ENCODE results near the gene SRBD1. TPM values are rescaled to one million over a fixed set of nuclear protein-coding genes. Genes with fewer than 3 reads are reported as not detected.

SRBD1 gene
- total RNA-seq, 1 donor from 2014 or later = 18.3 TPM

DNA sequence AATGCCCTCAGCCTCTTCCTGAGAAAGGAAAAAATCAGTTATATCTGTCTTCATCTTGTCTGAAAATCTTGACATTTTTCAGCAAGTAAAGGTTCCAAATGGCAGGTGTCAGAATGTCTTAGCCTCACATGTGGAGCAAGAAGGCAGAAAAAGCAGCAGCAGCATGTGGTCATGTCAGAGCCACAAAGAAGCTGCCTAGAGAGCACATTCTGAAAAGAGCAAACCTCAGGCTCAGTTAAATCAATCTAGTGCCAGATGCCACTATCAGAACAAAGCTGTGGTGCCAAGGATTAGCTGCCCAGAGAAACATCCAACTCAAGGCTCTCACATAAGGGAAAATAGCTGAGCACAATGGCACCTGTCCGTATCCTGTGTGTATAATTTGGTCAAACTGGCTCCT lies 105.9 kb downstream of the SRBD1 start:
- peaks cover under 1% of the 10 kb centered on the region for H3K4me1 Mint-ChIP-seq (ENCODE audit: low read depth)
- H3K27ac Mint-ChIP-seq = no peak overlapping the region
- peaks cover 4% of the 10 kb centered on the region for H3K9me3 Mint-ChIP-seq
- no peak overlapping the region for H3K4me3 Mint-ChIP-seq
- intact Hi-C loops (cut with micrococcal nuclease) = no loop called here
- H3K36me3 Mint-ChIP-seq (ENCODE audit: low read depth) = peaks cover 3% of the 10 kb centered on the region
- H3K27me3 Mint-ChIP-seq (ENCODE audit: insufficient read depth) = no peaks in the 10 kb centered on the region
- DNase-seq (ENCODE audit: low spot score) = no peak

DNA sequence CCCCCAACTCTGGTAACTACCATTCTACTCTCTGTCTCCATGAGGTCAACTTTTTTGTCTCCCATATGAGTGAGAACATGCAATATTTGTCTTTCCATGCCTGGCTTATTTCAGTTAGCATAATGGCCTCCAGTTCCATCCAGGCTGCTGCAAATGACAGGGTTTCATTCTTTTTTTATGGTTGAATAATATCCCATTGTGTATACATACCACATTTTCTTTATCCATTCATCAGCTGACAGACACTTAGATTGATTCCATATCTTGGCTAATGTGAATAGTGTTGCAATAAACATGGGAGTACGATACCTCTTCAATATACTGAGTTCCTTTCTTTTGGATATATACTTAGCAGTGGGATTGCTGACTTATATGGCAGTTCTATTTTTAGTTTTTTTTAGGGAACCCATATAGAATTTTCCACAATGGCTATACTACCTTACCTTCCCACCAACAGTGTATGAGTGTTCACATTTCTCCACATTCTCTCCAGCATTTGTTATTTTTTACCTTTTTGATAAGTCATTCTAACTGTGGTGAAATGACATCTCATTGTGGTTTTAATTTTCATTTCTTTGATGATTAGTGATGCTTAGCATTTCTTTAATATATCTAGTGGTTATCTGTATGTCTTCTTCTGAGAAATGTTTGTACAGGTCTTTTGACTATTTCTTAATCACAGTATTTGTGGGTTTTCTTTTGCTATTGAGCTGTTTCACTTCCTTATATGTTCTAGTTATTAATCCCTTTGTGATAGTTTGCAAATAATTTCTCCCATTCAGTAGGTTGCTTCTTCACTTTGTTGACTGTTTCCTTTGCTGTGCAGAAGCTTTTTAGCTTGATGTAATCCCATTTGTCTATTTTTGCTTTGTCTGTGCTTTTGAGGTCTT lies 112.2 kb downstream of the SRBD1 start:
- intact Hi-C loops (cut with micrococcal nuclease) = loop anchor here (5.0 to 10.0 kb wide), 2 partner anchors 324 to 922 kb away; no protein-coding TSS in a partner anchor
- H3K27ac Mint-ChIP-seq = no peak overlapping the region

DNA sequence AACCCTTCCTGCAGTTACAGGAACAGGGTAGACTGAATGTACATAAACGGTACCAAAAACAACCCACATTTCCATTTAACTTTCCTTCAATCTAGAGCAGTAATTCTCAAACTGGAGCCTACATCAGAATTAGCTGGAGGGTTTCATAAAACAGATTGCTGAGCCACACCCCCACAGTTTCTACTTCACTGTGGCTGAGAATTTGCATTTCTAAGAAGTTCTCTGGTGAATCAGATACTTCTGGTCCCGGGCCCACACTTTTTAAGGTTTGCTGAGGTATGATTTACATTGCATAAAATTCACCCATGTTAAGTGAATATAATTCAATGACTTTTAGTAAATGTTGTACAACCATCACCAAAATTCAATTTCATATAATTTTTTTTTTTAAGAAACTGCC lies 113.7 kb downstream of the SRBD1 start:
- Mint-ChIP-seq H3K9me3 (peaks cover 4% of the 10 kb centered on the region), H3K36me3 (ENCODE audit: low read depth) (peaks cover 4% of the 10 kb centered on the region), H3K4me1 (ENCODE audit: low read depth) (peaks cover 23% of the 10 kb centered on the region), H3K4me3 (no peak overlapping the region), H3K27me3 (ENCODE audit: insufficient read depth) (no peaks in the 10 kb centered on the region), H3K27ac (peak overlapping the region; percentile 70)
- no peak for DNase-seq (ENCODE audit: low spot score)
- intact Hi-C loops (cut with micrococcal nuclease) = loop anchor here (1.0 to 10.0 kb wide), 4 partner anchors 57 to 920 kb away; no protein-coding TSS in a partner anchor

More for the DNA sequence above, 112.2 kb downstream of the SRBD1 start:
- DNase-seq (ENCODE audit: low spot score) = no peak
- H3K4me1 Mint-ChIP-seq (ENCODE audit: low read depth) = peaks cover 23% of the 10 kb centered on the region
- H3K36me3 Mint-ChIP-seq (ENCODE audit: low read depth) = peaks cover 5% of the 10 kb centered on the region
- peaks cover 4% of the 10 kb centered on the region for H3K9me3 Mint-ChIP-seq
- no peak overlapping the region for H3K4me3 Mint-ChIP-seq
- H3K27me3 Mint-ChIP-seq (ENCODE audit: insufficient read depth) = no peaks in the 10 kb centered on the region

DNA sequence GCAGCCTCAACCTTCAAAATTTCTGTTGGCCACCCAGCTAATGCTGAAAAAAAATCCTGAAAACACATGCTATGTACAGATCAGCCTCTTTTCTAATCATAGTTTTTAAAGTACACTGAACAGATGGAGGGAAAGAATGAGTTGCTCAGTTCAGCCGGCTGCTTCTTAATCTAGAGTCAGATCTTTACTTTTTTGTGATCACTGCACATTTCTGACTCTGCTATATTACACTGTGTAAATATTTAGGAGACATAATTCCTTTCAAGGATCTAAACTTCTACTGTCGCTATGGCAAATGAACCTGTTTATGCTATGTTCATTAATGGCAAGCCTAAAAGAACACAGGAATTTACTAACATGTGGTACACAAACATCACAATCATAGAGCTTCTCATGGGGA lies 114.2 kb downstream of the SRBD1 start:
- Mint-ChIP-seq H3K27me3 (ENCODE audit: insufficient read depth) (no peaks in the 10 kb centered on the region), H3K9me3 (peaks cover 4% of the 10 kb centered on the region), H3K36me3 (ENCODE audit: low read depth) (peaks cover 3% of the 10 kb centered on the region), H3K4me3 (no peak overlapping the region), H3K4me1 (ENCODE audit: low read depth) (peaks cover 23% of the 10 kb centered on the region), H3K27ac (peak overlapping the region; percentile 70)
- intact Hi-C loops (cut with micrococcal nuclease) = loop anchor here (1.0 to 10.0 kb wide), 4 partner anchors 57 to 920 kb away; no protein-coding TSS in a partner anchor
- no peak for DNase-seq (ENCODE audit: low spot score)

DNA sequence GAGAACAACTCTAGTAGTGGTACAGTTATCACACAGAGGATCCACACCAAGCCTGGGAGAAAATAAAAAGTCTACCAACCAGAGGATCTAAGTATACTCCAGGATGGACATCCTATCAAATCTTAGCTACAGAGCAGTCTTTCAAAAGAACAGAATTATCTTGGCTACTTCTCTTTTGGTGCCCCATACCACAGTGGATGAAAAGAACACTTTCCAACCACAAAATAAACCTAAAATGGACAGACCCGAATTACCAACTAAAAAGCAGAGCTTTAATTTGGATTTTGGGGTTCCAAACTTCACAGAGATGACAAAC lies 116.1 kb downstream of the SRBD1 start:
- Mint-ChIP-seq H3K27me3 (ENCODE audit: insufficient read depth) (no peaks in the 10 kb centered on the region), H3K4me3 (no peak overlapping the region), H3K4me1 (ENCODE audit: low read depth) (peaks cover 20% of the 10 kb centered on the region), H3K27ac (no peak overlapping the region), H3K36me3 (ENCODE audit: low read depth) (peaks cover 1% of the 10 kb centered on the region), H3K9me3 (no peaks in the 10 kb centered on the region)
- no peak for DNase-seq (ENCODE audit: low spot score)
- intact Hi-C loops (cut with micrococcal nuclease) = loop anchor here (1.0 to 10.0 kb wide), 3 partner anchors 320 to 918 kb away; no protein-coding TSS in a partner anchor

DNA sequence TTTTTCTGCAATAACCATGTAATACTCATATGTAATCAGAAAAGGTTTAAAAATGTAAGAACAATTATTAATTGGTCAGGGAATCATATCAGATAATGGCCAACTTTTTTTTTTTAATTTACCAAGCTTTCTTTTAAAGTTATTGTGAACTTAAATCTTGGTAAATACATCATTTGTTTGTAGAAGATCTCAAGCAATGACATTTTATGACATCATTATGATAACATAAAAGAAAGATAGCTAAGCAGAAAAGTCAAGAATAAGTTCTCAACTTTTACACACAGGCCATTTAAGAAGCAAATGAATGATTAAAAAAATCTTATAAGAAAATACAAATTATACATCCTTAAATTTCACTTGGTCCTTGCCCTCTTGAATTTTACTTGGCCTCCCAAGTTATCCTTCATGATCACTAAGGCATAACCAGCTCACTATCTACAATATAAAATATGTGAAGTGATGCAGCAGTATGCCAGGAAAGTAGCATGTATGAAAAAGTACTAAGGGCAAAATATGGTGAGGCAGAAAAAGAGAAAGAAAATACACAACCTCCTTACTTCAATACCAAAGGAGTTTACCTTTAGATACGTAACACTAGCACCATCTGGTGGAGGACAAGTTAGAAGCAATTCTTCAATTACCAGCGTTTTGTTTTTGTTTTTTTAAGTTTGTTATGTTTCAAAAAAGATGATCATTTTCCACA lies 116.6 kb downstream of the SRBD1 start:
- Mint-ChIP-seq H3K4me3 (no peak overlapping the region), H3K27ac (no peak overlapping the region), H3K36me3 (ENCODE audit: low read depth) (peaks cover 1% of the 10 kb centered on the region), H3K9me3 (no peaks in the 10 kb centered on the region), H3K4me1 (ENCODE audit: low read depth) (peaks cover 17% of the 10 kb centered on the region), H3K27me3 (ENCODE audit: insufficient read depth) (no peaks in the 10 kb centered on the region)
- intact Hi-C loops (cut with micrococcal nuclease) = loop anchor here (1.0 to 10.0 kb wide), 2 partner anchors 320 to 513 kb away; no protein-coding TSS in a partner anchor
- no peak for DNase-seq (ENCODE audit: low spot score)

DNA sequence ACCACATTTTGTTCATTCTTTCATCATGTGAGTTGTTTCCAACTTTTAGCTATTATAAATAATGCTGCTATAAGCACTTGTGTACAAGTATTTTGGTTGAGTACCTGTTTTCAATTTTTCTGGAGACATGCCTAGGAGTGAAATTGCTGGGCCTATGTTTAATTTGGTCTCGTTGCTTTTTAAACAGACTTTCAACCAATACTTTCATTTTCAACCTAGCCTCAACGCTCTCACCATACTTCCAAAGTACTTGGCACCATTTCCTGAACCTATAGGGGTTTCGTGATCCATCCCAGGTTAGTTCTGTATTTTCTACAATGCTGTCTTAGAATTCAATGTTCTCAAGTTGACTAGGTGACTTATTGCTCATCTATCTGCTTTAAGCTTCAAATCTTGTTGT lies 126.1 kb downstream of the SRBD1 start:
- Mint-ChIP-seq H3K27ac (no peak overlapping the region), H3K4me3 (no peak overlapping the region), H3K36me3 (ENCODE audit: low read depth) (peaks cover 4% of the 10 kb centered on the region), H3K9me3 (no peaks in the 10 kb centered on the region), H3K27me3 (ENCODE audit: insufficient read depth) (no peaks in the 10 kb centered on the region), H3K4me1 (ENCODE audit: low read depth) (peaks cover 5% of the 10 kb centered on the region)
- no peak for DNase-seq (ENCODE audit: low spot score)
- intact Hi-C loops (cut with micrococcal nuclease) = no loop called here

DNA sequence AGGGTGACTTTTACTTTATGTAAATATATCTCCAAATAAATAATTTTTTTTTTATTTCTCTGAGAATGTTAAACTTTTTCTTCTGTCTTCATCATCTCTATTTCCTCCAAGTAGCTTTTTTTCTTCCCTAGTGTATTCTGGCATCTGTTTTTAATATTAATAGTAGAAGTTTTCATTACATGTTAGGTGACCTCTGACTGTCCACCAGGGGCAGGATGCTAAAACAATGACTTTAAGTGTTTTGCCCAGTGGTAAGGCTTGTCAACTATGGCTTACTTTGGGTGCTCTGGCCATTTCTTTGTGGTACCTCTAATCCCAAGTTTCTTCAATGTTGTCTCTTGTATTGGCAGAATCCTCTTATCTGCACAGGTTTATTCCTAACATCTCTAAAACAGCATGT lies 127.1 kb downstream of the SRBD1 start:
- H3K27ac Mint-ChIP-seq = no peak overlapping the region
- no peak overlapping the region for H3K4me3 Mint-ChIP-seq
- intact Hi-C loops (cut with micrococcal nuclease) = no loop called here
- DNase-seq (ENCODE audit: low spot score) = no peak
- peaks cover 4% of the 10 kb centered on the region for H3K36me3 Mint-ChIP-seq (ENCODE audit: low read depth)
- H3K4me1 Mint-ChIP-seq (ENCODE audit: low read depth) = peaks cover 5% of the 10 kb centered on the region
- no peaks in the 10 kb centered on the region for H3K9me3 Mint-ChIP-seq
- no peaks in the 10 kb centered on the region for H3K27me3 Mint-ChIP-seq (ENCODE audit: insufficient read depth)

DNA sequence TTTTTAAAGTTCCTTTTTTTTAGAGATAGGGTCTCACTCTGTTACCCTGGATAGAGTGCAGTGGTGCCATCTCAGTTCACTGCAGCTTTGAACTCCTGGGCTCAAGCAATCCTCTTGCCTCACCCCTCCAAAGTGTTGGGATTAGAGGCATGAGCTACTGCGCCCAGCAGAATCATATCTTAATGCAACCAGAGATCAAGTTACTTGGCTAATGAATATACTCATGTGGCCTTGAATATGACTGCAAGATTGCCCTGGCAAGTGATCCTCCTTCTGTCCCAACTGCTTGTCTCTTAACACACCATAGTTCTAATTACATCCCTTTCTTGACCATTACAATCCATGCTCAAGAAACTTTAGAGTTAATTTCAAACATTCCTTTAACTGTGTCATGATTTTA lies 133.5 kb downstream of the SRBD1 start:
- no peak for DNase-seq (ENCODE audit: low spot score)
- Mint-ChIP-seq H3K27me3 (ENCODE audit: insufficient read depth) (no peaks in the 10 kb centered on the region), H3K9me3 (no peaks in the 10 kb centered on the region)

DNA sequence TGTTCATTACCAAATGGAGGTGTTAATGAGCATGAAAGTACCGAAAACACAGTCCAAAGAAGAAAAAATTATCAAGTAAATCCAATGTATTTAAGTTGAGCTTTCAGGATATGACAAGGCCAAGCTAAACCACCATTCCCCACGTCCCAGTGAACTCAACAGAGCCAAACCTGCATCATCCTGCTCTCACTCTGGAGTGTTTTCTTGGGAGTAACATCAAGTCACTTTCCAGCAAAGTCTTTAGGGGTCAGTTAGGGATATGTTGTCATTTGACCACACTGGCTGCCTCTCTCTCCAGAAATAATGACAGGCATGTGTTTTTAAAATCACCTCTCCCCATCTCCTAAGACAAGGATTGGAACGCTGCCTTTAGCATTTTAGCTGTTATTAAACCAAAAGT lies 140.5 kb downstream of the SRBD1 start:
- Mint-ChIP-seq H3K4me1 (ENCODE audit: low read depth) (no peaks in the 10 kb centered on the region), H3K4me3 (no peak overlapping the region), H3K27me3 (ENCODE audit: insufficient read depth) (no peaks in the 10 kb centered on the region), H3K36me3 (ENCODE audit: low read depth) (no peaks in the 10 kb centered on the region), H3K27ac (no peak overlapping the region), H3K9me3 (no peaks in the 10 kb centered on the region)
- intact Hi-C loops (cut with micrococcal nuclease) = no loop called here
- no peak for DNase-seq (ENCODE audit: low spot score)

More for the DNA sequence above, 133.5 kb downstream of the SRBD1 start:
- intact Hi-C loops (cut with micrococcal nuclease) = no loop called here
- H3K4me1 Mint-ChIP-seq (ENCODE audit: low read depth) = no peaks in the 10 kb centered on the region
- no peak overlapping the region for H3K27ac Mint-ChIP-seq
- peaks cover 4% of the 10 kb centered on the region for H3K36me3 Mint-ChIP-seq (ENCODE audit: low read depth)
- H3K4me3 Mint-ChIP-seq = no peak overlapping the region

DNA sequence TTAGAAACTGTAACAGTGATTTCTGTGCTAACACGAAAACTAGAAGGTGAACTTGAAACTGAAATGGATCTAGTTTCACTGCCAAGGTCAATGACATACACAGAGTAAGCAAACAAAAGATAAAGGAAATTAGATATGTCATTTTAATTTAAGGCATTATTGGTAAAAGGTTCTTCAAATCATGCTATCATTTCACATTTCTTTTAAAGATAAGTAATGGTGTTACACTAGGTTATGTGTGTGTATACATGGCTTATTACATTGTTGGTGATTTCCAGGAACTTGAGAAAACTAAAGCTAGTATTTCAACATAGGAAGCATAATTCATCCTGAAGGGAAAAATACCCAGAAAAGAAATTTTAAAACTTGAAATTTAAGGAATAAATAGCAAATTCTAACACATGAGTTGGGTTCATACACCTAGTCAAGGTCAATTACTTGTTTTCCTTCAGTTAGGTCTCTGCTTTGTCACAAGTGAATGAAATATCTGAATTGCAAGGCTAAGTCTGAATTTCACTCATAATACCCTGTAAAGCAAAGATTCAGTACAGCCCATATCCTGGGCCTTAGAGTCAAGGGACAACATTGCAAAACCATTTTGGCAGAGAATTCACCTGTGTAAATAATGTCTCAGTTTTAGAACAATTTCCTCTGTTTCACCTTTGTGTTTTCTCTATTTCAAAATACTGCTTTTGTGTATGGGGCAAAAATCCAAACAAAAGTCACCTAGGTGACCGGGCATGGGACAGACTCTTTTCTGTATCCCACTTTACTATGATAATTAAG lies 141.6 kb downstream of the SRBD1 start:
- no peaks in the 10 kb centered on the region for H3K27me3 Mint-ChIP-seq (ENCODE audit: insufficient read depth)
- no peaks in the 10 kb centered on the region for H3K36me3 Mint-ChIP-seq (ENCODE audit: low read depth)
- H3K4me1 Mint-ChIP-seq (ENCODE audit: low read depth) = no peaks in the 10 kb centered on the region
- intact Hi-C loops (cut with micrococcal nuclease) = no loop called here
- no peak overlapping the region for H3K27ac Mint-ChIP-seq
- H3K9me3 Mint-ChIP-seq = no peaks in the 10 kb centered on the region
- H3K4me3 Mint-ChIP-seq = no peak overlapping the region
- no peak for DNase-seq (ENCODE audit: low spot score)

DNA sequence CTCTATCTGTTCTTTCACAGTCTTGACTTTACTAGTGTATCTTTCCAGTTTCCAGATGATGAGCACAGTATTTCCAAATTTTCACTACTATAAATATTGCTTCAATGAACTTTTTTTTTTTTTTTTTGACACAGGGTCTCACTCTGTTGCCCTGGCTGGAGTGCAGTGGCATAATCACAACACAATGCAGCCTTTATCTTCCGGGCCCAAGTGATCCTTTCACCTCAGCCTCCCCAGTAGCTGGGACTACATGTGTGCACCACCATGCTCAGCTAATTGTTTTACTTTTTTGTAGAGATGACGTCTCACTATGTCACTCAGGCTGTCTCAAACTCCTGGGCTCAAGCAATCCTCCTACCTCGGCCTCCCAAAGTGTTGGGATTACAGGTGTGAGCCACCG lies 142.8 kb downstream of the SRBD1 start:
- no peaks in the 10 kb centered on the region for H3K36me3 Mint-ChIP-seq (ENCODE audit: low read depth)
- no peak overlapping the region for H3K4me3 Mint-ChIP-seq
- no peaks in the 10 kb centered on the region for H3K9me3 Mint-ChIP-seq
- H3K27me3 Mint-ChIP-seq (ENCODE audit: insufficient read depth) = no peaks in the 10 kb centered on the region
- H3K27ac Mint-ChIP-seq = no peak overlapping the region
- intact Hi-C loops (cut with micrococcal nuclease) = no loop called here
- no peaks in the 10 kb centered on the region for H3K4me1 Mint-ChIP-seq (ENCODE audit: low read depth)
- no peak for DNase-seq (ENCODE audit: low spot score)

All from activated T-helper 1 cell treated with anti-CD3 and anti-CD28 coated beads, Interleukin-12 subunit alpha, Interleukin-12 subunit beta, Interleukin-2, Interleukin-4 antibody, amounts not matched to agents 30 ng/mL and 10 ng/mL and 1 ng/mL, durations not matched to agents 14 hours and 24 hours and 36 hours (primary cell).